Parathyroid adenoma (tissue), 2 donors: ENCODE data around the gene TMEM82.

Source experiments
- H2AFZ ChIP-seq: fragments of 300-600 bp; sonication (generic); one replicate; pipeline ENCODE4 v1.7.0; 2017; ENCODE audit warnings: antibody characterized with exemption, mild to moderate bottlenecking
- H3K27ac ChIP-seq: fragments of 300-600 bp; sonication (generic); one replicate; pipeline ENCODE4 v1.7.0; 2017
- H3K27me3 ChIP-seq: fragments of 300-600 bp; sonication (generic); one replicate; pipeline ENCODE4 v1.7.0; 2017; ENCODE audit warnings: low read length; ENCODE audit not compliant: control insufficient read depth, insufficient read depth
- H3K36me3 ChIP-seq: fragments of 300-600 bp; sonication (generic); one replicate; pipeline ENCODE4 v1.7.0; 2017; ENCODE audit warnings: low read length; ENCODE audit not compliant: control insufficient read depth, insufficient read depth
- H3K4me1 ChIP-seq: fragments of 300-600 bp; sonication (generic); one replicate; pipeline ENCODE4 v1.7.0; 2017; ENCODE audit warnings: control low read depth
- H3K4me2 ChIP-seq: fragments of 300-600 bp; sonication (generic); one replicate; pipeline ENCODE4 v1.7.0; 2017; ENCODE audit warnings: low read length
- H3K4me3 ChIP-seq: fragments of 300-600 bp; sonication (generic); one replicate; pipeline ENCODE4 v1.7.0; 2017; ENCODE audit warnings: low read depth, low read length
- H3K79me2 ChIP-seq: fragments of 300-600 bp; sonication (generic); one replicate; pipeline ENCODE4 v1.7.0; 2017; ENCODE audit warnings: control low read depth
- H3K9ac ChIP-seq: fragments of 300-600 bp; sonication (generic); one replicate; pipeline ENCODE4 v1.7.0; 2017; ENCODE audit warnings: mild to moderate bottlenecking
- H3K9me3 ChIP-seq: fragments of 300-600 bp; sonication (generic); one replicate; pipeline ENCODE4 v1.7.0; 2017; ENCODE audit warnings: low read length; ENCODE audit not compliant: control insufficient read depth
- CTCF ChIP-seq: fragments of 300-600 bp; sonication (generic); IDR thresholded peaks from one replicate; pipeline ENCODE4 v1.7.0; 2017; ENCODE audit warnings: antibody characterized with exemption, mild to moderate bottlenecking
- donor health status: primary hyperparathyroidism.

TMEM82 gene

DNA sequence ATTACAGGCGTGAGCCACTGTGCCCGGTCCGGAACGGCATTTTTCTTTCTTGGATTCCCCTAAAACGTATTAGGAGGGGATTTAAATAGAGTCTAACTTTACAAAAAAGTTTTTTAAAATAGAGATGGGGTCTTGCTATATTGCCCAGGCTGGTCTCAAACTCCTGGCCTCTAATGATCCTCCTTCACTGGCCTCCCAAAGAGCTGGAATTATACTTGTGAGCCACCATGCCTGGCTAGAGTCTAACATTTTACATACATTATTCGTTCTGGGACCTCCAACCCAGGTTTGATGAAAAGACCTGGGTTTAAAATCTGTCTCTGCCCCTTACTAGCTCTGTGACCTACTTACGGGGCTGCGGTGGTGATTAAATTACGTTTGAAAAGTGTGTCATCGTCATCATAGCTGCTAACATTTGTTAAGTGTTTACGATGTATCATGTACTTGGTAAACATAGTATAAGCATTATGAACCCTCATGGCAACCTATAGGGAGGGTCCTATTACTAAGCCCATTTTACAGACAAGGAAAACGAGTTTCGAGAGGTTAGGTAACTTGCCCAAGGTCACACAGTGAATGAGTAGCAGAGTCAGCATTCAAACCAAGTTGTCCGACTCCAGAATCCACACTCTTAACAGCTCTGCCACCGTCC is 33.7 kb upstream of the TMEM82 start:
- no peak for TF ChIP-seq CTCF

GRCh38 chr1:15709226-15709625 is 33.1 kb upstream of the TMEM82 start:
- TF ChIP-seq CTCF: no peak
- Histone ChIP-seq H3K27ac (no peak overlapping the region), H3K4me1 (no peaks in the 10 kb centered on the region)

More for the DNA sequence above, 33.7 kb upstream of the TMEM82 start:
- Histone ChIP-seq H3K4me3 (no peak overlapping the region), H3K9ac (no peak overlapping the region), H3K27me3 (no peaks in the 10 kb centered on the region), H3K36me3 (no peaks in the 10 kb centered on the region), H2AFZ (no peak overlapping the region), H3K4me2 (no peak overlapping the region), H3K79me2 (peaks cover 46% of the 10 kb centered on the region), H3K27ac (no peak overlapping the region), H3K4me1 (no peaks in the 10 kb centered on the region), H3K9me3 (no peaks in the 10 kb centered on the region)

DNA sequence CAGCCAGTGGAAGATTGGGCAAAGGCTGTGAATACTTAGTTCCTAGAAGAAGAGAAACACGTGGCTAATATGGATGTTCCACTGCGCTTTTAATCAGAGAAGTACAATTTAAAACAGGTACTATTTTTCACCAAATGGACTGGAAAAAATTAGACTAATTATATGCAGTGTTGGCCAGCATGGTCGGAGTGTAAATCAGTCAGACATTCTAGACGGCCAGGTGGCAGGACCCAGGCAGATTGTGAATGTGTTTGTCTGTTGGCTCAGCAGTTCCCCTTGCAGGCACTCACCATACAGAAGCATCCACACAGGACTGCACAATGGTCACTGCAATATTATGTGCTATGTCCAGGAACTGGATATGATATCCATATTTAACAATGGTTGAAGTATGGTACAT is 30.1 kb upstream of the TMEM82 start:
- TF ChIP-seq CTCF: no peak
- Histone ChIP-seq H3K27ac (no peak overlapping the region), H3K9ac (no peak overlapping the region), H3K4me1 (no peaks in the 10 kb centered on the region), H3K79me2 (peaks cover 28% of the 10 kb centered on the region), H2AFZ (no peak overlapping the region), H3K27me3 (no peaks in the 10 kb centered on the region), H3K36me3 (no peaks in the 10 kb centered on the region), H3K9me3 (no peaks in the 10 kb centered on the region), H3K4me3 (no peak overlapping the region), H3K4me2 (no peak overlapping the region)

More at GRCh38 chr1:15709226-15709625, 33.1 kb upstream of the TMEM82 start:
- no peak overlapping the region for H3K9ac ChIP-seq
- H3K79me2 ChIP-seq: peaks cover 46% of the 10 kb centered on the region
- H2AFZ ChIP-seq: no peak overlapping the region
- H3K9me3 ChIP-seq: no peaks in the 10 kb centered on the region
- H3K4me3 ChIP-seq: no peak overlapping the region
- no peaks in the 10 kb centered on the region for H3K36me3 ChIP-seq
- H3K27me3 ChIP-seq: no peaks in the 10 kb centered on the region
- no peak overlapping the region for H3K4me2 ChIP-seq

- no peak overlapping the region for H3K27ac ChIP-seq
- no peak for TF ChIP-seq CTCF
- no peaks in the 10 kb centered on the region for H3K36me3 ChIP-seq
- no peak overlapping the region for H3K4me2 ChIP-seq
- H3K9me3 ChIP-seq: no peaks in the 10 kb centered on the region
- H3K4me3 ChIP-seq: no peak overlapping the region
- no peaks in the 10 kb centered on the region for H3K4me1 ChIP-seq
- H3K9ac ChIP-seq: no peak overlapping the region
- peaks cover 5% of the 10 kb centered on the region for H3K79me2 ChIP-seq
- H3K27me3 ChIP-seq: no peaks in the 10 kb centered on the region
- no peak overlapping the region for H2AFZ ChIP-seq
Measured at GRCh38 chr1:15714406-15715136, 27.7 kb upstream of the TMEM82 start.
